HG03558 (cell line): Measurements from ENCODE around the gene ARFIP2.

Experiments
- ATAC-seq: cut with Tn5 transposase; IDR thresholded peaks from one replicate; pipeline ENCODE4 v1.9.1; 2021; ENCODE audit warnings: moderate number of reproducible peaks; ENCODE audit not compliant: unreplicated experiment; ENCODE audit errors: extremely low read depth

ARFIP2 gene

DNA sequence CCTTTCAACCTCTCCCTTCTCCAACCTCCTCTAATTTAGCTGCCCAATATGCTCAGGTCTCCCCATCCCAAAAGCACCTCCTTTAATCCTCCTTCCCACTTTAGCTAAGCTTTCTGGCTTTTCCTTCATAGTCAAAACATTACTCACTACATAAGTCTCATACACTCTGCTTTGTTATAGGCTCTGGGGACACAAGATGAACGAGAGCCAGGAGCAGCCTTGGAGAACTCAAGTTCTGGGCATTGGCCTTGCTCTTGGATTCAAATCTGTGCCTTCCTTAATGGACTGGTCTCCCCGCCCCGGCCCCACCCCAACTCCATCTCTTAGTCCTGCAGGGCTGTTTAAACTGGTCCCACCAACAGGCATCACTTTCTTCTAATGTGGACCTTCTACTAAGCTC is 28.9 kb downstream of the ARFIP2 start:
- ATAC-seq: no peak

DNA sequence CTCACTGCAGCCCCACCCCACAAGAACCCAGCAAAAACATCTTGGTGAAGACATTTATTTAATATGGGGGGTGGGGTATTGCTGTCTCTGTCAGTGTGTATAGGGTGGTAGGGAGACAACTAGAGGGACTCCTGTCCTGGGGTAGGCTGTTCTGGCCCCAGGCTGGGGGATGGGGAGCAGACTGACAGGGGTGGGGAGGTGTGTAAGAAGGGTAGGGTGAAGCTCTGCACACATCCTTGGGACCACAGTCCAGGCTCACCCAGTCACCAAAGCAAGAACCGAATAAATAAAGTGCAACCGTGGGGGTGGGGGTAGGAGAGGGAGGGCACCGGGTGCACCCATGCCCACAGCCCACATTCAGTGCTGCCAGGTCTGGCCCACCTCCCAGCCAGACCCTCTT is 32.6 kb downstream of the ARFIP2 start:
- no peak for ATAC-seq

DNA sequence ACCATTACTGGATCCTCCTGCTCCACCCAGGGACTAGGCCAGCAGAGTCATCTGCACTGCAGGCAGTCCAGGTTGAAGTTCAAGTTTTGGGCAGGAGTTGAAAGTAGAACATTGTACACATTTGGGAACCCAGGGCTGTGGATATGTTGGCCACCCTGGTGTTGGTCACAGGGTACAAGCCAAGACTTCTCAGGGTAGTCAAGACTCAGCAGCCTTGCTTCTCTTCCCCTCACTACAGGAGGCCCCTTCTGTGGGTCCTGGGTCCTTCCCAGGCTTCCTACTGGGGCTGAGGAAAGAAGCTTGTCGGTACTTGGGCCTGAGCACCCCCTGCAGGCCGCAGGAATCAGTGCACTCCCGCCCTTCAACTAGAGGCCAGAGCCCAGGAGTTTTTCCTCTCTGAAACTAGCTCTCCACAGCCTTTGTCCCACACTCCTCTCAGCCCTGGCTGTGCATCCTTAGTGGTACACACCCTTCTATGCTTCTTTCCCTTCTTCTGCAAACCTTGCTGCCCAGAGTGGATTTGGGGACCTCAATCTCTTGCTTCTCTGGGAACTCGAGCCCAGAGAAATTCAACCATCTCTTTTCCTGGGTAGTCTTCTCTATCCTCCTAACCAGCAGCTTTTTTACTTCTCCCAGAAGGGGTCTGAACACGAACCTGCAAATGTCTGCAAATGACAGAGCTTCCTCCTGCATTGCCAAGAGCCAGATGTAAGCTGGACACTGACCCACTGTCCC is 37.7 kb downstream of the ARFIP2 start:
- ATAC-seq: no peak

DNA sequence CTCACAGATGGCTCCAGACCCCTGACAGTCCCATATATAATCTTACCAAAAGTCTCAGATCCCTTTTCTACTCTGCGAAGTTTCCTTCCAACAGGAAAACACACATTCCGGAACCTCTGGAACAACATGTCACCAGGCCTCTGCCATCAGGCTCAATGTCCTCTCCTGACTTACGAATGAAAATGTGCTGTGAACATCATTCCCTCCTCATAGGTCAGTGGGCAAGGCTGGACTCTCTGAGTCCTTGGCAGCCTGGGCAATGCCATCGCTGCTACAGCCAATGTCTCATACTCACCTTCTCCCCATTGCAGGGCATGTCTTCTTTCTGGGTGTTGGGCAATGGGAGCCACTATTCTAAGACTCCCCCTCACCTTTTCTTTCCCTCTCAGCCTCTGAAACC is 38.7 kb downstream of the ARFIP2 start:
- ATAC-seq: no peak

DNA sequence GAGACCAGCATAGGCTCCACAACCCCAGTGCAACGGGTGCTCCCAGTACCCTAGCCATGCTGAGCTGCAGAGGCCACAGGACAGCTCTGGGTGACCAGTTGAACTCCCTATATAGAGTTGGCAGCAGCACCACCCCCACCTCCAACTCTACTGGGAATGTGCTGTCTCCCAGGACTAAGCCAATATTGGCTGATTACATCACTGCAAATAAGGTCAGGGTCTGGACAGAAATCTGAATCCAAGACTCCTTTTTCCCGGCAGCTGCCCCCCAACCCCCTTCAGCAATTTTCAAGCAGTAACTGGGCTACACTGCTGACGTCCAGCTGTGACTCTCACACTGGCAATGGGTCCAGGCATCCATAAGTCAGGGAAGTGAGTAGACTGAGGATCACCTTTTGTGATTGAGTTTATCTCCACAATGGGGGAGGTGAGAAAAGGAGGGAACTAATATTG is 40.2 kb downstream of the ARFIP2 start, which contains the start of gene HPX:
Gene HPX (minus strand): TSS at position 82 of the 453 bp plus-strand sequence. CDS start 24 bp downstream, at position 58.
- ATAC-seq: no peak

DNA sequence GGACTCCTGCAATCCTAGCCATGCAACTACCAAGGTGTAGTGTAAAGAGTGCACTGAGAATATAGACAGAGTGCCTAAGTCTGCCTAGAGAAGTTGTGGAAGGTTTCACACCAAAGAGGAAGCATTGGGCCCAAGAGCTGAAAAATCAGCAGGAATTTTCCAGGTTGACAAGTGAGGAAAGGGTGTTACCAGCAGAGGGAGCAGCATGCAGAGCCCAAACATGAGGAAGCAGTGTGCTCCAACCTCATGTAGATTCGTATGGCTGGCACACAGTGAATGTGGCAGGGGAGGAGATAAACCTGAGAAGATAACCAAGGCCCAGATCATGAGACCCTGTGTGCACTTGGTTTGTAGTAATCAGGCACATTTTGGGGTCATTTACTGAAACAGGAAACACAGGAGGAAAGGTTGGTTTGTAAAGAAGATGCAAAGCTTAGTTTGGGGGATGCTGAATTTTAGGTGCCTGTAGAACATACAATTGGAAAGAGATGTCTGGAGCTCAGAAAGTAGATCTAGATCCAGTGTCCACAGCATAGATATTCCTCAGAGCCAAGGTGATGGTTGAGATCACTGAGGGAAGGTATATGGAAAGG is 42.1 kb downstream of the ARFIP2 start:
- ATAC-seq: no peak

DNA sequence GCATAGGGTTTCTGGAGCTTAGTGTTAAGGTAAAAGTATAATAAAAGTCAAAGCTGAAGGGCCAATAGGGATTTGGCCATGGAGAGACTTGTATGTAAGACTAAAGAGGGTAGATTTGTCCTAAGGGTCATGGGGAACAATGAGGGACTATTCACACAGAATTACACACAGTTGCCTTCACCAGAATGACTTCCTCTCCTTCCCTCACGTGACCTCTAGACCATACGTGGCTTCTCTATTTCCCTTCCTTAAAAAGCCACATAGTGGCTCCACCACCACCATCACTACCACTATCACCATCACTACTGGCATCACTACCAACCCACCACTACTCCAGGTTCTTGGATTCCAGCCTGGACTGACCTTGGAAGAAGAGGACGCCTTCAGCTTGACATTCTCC is 43.1 kb downstream of the ARFIP2 start:
- no peak for ATAC-seq

DNA sequence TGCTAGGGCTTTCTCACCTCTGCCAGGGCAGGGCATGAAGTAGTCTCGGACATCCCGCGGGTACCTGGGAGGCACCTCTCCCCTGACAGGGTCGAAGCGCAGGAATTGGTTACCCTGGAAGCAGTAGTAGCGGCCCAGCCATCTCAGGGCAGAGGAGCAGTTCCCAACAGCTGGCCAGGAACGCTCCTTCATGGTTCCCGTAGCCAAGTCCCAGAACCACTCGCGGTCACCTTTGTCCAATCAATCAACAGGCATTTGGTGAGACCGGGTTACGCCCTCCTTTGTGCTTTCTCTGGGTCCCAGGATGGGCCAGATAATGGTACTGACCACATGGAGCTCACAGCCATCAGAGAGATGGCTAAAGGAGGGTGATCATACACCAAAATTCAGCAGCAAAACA is 43.7 kb downstream of the ARFIP2 start:
- no peak for ATAC-seq

DNA sequence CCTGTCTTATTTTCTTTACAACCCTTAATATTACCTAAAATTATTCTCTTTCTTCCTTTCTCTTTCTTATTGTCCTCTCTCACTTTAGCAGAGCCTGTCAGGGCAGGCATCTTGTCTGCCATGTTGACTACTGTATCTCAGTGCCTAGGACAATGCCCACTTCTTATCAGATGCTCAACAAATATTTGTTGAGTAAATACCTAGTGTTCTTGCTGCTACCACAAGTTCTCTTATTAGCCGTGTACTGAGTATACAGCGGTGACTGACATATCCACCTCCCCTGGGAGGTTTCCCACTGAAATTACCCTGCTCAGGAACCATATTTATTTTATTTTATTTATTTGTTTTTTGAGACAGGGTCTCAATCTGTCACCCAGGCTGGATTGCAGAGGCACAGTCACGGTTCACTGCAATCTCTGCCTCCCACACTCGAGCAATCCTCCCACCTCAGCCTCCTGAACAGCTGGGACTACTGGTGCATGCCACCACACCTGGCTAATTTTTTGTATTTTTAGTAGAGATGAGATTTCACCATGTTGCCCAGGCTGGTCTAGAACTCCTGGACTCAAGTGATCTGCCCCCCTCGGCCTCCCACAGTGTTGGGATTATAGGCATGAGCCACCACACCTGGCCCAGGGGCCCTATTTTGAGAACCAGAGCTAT is 47.0 kb downstream of the ARFIP2 start:
- ATAC-seq: no peak

DNA sequence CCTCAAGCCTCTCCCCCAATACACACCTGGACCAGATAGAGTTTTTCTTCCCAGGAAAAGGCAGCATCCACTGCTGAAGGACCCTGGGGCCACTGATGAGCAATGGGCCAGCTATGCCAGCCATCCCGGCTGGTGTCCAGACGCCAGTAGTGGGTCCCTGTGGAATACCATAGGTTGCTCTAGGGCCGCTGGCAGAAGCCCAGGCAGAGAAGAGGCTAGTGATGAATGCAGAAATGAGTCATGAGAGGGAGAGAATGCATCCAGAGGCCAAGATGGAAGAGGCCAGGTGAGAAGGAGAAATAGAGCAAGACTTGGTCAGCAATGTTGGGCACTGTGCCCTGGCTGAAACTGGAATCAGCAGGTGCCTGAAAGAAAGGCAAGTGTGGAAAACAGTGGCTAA is 49.3 kb downstream of the ARFIP2 start:
- no peak for ATAC-seq

DNA sequence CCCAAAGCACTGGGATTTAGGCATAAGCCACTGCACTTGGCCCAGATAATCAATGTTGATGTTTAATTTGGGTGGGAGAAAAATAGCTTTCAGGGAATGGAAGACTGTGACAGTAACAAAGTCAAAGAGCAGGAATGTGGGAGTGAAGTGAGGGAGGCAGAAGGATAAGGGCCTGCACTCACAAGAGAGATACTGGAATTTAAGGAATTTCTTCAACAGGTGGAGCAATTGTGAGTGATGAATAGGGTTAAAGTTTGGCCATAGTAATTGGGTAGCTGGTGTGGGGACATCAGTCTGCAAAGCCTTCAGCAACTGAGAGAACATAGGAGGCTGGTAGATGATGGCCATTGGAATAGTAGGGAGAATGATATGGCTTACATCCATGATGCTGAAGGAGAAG is 53.6 kb downstream of the ARFIP2 start:
- no peak for ATAC-seq
